Ishikawa (cell line): ENCODE results near the gene RBM5.

Source experiments
- CEBPB ChIP-seq: IDR thresholded peaks from 2 replicates; pipeline ENCODE4 v1.6.1; 2012
- CREB1 ChIP-seq: IDR thresholded peaks from 2 replicates; pipeline ENCODE4 v1.6.1; 2012; ENCODE audit warnings: low read depth
- EP300 ChIP-seq: IDR thresholded peaks from 2 replicates; pipeline ENCODE4 v1.6.1; 2012; ENCODE audit warnings: borderline replicate concordance
- FOXM1 ChIP-seq: IDR thresholded peaks from 2 replicates; pipeline ENCODE4 v1.6.1; 2012; ENCODE audit warnings: low read depth, borderline replicate concordance
- NFIC ChIP-seq: IDR thresholded peaks from 2 replicates; pipeline ENCODE4 v1.6.1; 2012
- RAD21 ChIP-seq: IDR thresholded peaks from 2 replicates; pipeline ENCODE4 v1.6.1; 2012; ENCODE audit warnings: low read depth
- TAF1 ChIP-seq: IDR thresholded peaks from 2 replicates; pipeline ENCODE4 v1.6.1; 2012; ENCODE audit warnings: low read depth, mild to moderate bottlenecking
- TCF12 ChIP-seq: IDR thresholded peaks from 2 replicates; pipeline ENCODE4 v1.6.1; 2012; ENCODE audit warnings: low read depth
- TEAD4 ChIP-seq: IDR thresholded peaks from 2 replicates; pipeline ENCODE4 v1.6.1; 2012
- YY1 ChIP-seq: IDR thresholded peaks from 2 replicates; pipeline ENCODE4 v1.6.1; 2012; ENCODE audit warnings: low read depth
- ZBTB7A ChIP-seq: IDR thresholded peaks from 2 replicates; pipeline ENCODE4 v1.6.1; 2012; ENCODE audit warnings: low read depth
- TF ChIP-seq, protein P1 (sequence below): IDR thresholded peaks from 2 replicates; pipeline ENCODE4 v1.6.1; 2012
- TF ChIP-seq, protein P2 (sequence below): IDR thresholded peaks from 2 replicates; pipeline ENCODE4 v1.6.1; 2012; ENCODE audit warnings: low read depth, mild to moderate bottlenecking
- TF ChIP-seq, protein P3 (sequence below): IDR thresholded peaks from 2 replicates; pipeline ENCODE4 v1.6.1; 2012

Gene RBM5

DNA sequence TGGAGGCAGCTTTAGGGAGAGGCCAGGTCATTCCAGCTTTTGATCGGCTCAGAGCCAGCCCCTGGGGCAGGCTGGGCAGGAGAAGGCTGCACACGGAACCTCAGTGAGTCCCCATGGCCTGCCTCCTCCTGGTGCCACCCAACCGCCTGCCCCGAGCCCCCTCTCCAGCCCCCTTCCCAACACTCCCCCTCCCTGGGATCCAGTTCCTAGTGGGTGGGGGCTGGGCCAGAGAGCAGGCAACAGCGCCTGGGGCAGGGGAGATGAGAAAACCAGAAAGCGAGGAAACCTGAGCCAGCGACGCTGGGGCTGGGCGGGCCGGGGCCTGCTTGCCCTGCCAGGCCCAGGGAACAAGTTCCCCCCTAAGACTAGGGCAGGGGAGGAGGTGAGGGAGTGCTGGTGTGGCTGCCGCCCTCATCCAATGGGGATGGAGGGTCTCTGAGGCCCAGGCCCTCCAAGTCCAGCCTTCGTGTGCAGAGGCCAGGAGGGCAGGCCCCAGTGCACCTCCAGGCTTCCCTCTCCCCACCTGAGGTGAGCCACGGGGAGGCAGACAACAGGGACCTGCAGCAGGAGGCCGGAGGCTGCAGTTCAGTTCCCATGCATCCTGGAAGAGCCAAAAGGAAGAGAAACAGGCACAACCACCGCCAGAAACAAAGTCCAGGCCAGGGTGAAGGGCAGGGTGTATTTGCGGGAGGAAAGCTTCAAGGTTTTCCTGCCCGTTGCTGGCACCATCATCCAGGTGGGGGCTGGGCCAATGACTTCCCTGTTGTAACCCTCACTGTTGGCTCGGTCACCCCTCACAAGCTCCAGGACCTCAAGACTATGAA, 62.4 kb downstream of the RBM5 start:
- no peak for TF ChIP-seq FOXM1
- no peak for TF ChIP-seq TCF12
- TF ChIP-seq ZBTB7A: no peak

DNA sequence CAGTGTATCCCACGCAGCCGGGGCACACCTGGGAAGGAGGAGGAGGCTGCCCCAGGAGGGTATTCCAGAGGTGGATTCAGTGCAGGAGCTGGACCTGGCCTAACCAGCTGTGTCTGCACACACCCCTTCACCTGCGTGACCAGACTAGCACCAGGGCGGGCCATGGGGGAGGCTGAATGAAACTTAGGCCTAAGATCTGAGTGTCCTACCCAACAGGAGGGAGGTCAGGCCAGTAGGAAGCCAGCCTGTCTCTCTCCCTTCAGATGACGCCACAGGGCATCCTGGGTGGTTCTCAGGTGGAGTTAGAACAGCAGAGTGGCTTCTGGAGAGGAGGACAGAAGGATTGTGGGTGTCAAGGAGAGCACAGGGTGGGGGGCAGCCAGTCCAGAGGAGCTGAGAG, 63.0 kb downstream of the RBM5 start:
- TF ChIP-seq TCF12 (no peak), NFIC (no peak)
- TF ChIP-seq, protein P1, sequence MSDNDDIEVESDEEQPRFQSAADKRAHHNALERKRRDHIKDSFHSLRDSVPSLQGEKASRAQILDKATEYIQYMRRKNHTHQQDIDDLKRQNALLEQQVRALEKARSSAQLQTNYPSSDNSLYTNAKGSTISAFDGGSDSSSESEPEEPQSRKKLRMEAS: no peak

DNA sequence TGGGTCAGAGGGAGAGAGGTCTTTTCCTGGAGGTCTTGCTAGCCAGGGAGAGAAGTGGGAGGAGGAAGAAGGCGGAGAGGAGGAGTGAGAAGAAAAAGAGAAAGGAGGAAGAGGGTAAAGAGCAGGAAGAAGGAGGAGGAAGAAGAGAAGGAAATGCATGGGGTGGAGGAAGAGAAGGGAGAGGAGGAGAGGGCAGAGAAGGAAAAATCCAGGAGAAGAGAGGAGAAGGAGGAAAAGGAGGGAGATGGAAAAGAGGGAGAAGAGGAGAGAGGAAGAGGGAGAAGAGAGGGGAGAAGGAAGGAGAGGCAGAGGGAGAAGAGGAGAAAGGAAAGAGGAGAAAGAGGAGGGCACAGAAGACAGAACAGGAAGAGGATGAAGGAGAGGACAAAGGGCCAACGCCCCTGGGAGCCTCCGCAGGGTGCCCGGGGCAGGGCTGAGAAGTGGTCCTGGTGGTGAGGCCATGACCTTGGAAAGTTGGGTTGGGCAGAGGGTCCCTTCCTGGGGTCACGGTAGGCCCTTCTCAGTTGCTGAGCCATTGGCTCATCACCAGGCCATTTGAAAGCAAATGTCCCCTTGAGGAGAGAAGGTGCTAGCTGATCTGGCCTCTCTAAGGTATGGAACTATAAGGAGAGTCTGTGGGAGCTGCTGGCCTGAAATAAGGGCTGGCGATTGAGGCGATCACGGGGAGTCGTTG, 65.2 kb downstream of the RBM5 start:
- TF ChIP-seq EP300 (no peak), CREB1 (no peak), YY1 (no peak), CEBPB (no peak), ZBTB7A (no peak), NFIC (no peak), TCF12 (no peak)

DNA sequence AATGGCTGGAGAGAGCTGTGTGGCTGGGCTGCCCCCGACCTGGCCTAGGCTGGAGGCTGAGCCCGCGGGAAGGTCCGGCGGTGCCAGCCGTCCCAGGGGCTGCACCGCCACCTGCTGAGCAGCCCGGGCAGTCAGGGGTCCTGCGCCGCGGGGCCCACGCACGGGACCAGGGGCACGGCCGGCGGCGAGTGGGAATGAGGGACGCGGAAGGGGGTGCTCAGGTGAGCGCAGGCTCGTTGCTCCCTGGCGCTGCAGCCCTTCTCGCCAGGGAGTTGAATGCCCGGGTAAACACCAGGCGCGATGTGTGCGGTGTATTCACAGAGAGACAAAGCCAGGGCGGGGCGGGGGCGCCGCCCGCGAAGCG, 65.7 kb downstream of the RBM5 start:
- peak; percentile 27; the same call in 1 of the 2 replicates for TF ChIP-seq ZBTB7A
- TF ChIP-seq, protein P2, sequence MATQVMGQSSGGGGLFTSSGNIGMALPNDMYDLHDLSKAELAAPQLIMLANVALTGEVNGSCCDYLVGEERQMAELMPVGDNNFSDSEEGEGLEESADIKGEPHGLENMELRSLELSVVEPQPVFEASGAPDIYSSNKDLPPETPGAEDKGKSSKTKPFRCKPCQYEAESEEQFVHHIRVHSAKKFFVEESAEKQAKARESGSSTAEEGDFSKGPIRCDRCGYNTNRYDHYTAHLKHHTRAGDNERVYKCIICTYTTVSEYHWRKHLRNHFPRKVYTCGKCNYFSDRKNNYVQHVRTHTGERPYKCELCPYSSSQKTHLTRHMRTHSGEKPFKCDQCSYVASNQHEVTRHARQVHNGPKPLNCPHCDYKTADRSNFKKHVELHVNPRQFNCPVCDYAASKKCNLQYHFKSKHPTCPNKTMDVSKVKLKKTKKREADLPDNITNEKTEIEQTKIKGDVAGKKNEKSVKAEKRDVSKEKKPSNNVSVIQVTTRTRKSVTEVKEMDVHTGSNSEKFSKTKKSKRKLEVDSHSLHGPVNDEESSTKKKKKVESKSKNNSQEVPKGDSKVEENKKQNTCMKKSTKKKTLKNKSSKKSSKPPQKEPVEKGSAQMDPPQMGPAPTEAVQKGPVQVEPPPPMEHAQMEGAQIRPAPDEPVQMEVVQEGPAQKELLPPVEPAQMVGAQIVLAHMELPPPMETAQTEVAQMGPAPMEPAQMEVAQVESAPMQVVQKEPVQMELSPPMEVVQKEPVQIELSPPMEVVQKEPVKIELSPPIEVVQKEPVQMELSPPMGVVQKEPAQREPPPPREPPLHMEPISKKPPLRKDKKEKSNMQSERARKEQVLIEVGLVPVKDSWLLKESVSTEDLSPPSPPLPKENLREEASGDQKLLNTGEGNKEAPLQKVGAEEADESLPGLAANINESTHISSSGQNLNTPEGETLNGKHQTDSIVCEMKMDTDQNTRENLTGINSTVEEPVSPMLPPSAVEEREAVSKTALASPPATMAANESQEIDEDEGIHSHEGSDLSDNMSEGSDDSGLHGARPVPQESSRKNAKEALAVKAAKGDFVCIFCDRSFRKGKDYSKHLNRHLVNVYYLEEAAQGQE: no peak
- TF ChIP-seq RAD21: peak; percentile 23; the same call in 1 of the 2 replicates

DNA sequence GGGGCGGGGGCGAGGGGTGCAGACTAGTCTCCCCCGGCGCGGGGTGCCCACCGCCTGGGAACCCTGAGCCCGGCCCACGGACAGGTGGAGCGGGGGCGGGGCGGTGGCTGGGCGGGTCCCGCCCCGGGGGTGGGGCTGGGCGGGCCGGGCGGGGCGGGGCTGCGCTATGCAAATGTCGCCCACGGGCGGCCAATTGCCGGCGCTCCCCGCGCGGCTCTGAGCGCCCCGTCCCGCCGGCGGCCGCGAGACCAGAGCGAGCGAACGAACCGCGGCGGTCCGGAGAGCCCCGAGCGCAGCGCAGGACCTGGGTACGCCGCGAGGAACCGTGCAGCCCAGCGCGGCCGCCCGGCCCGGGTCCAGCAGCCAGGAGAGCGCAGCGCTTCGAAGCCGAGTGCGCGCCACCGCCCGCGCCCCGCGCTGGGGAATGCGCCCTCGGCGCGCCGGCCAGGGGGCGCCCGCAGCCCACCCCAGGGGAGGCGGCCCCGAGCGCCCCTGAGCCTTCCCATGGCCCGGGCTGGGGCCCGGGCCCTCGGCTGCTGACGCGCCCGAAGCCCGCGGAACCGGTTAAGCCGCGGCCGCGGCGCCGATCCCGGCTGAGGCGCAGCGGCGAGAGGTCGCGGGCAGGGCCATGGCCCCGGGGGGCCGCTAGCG, 66.2 kb downstream of the RBM5 start, which contains the start of gene SEMA3F:
TSS of gene SEMA3F (plus strand) at position 485 of the 651 bp plus-strand sequence. CDS start 4,299 bp downstream, outside the sequence.
- TF ChIP-seq EP300 (no peak), FOXM1 (no peak), TAF1 (peak; percentile 51; the same call in 1 of the 2 replicates), YY1 (no peak), CEBPB (no peak), NFIC (no peak), ZBTB7A (0 out of 2 replicates have a peak, but pooled peaks have one; percentile 12), RAD21 (peak; percentile 16; the same call in 1 of the 2 replicates), TEAD4 (no peak), CREB1 (no peak)
- TF ChIP-seq, protein P1: no peak

DNA sequence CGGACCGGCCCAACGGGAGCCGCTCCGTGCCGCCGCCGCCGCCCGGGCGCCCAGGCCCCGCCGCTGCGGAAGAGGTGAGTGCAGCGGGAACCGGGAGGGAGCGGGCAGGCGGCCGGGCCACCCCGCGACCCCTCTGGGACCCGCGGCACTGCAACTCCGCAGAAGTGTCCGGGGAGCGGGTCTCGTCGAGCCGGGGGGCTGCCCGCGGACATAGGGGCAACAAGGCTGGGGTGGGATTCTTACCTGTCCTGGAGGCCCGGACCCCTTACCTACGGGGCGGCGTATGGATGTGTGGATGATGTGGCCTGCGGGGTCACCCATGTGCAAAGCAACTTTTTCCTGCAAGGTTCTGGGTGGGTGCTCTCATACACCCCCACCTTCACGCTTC, 66.8 kb downstream of the RBM5 start:
- TF ChIP-seq TEAD4: no peak
- no peak for TF ChIP-seq TCF12
- no peak for TF ChIP-seq EP300
- no peak for TF ChIP-seq NFIC
- TF ChIP-seq, protein P3, sequence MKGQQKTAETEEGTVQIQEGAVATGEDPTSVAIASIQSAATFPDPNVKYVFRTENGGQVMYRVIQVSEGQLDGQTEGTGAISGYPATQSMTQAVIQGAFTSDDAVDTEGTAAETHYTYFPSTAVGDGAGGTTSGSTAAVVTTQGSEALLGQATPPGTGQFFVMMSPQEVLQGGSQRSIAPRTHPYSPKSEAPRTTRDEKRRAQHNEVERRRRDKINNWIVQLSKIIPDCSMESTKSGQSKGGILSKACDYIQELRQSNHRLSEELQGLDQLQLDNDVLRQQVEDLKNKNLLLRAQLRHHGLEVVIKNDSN: no peak
- TF ChIP-seq ZBTB7A: peak; percentile 67; the same call in 1 of the 2 replicates
- no peak for TF ChIP-seq FOXM1
- TF ChIP-seq, protein P1: no peak; the same call in 1 of the 2 replicates
- 0 out of 2 replicates have a peak, but pooled peaks have one; percentile 8 for TF ChIP-seq TAF1

DNA sequence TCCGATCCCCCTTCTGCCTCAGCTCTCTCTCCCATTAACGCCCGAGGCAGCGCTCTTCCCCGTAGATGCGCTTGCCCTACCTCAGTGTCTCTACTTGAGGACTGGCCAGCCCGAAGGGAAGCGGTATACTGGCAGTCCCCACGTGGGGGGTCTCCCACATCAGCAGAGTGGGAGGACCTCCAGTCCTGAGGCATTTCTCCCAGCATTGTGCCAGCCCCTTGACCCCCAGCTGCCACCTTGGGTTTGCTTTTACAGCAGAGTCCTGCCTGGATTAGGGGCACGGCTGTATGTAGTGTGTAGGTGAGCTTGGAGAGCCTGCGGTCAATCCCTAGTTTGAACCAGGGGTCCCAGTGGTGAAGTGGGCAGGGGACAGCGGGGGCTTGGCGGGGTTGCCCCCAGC, 67.2 kb downstream of the RBM5 start:
- TF ChIP-seq ZBTB7A: peak; percentile 56; the same call in 1 of the 2 replicates
- TF ChIP-seq, protein P2: no peak
